AG09319 (cell line): ENCODE results near the gene ST8SIA1.

Experiments
- DNase-seq: peaks from one replicate; pipeline ENCODE4 v3.0.0-alpha.2; 2010; ENCODE audit warnings: low read depth; ENCODE audit errors: extremely low read depth
- TF ChIP-seq, protein P1 (sequence below): IDR thresholded peaks from 2 replicates; pipeline ENCODE4 v1.5.1; 2011; ENCODE audit warnings: low read depth, mild to moderate bottlenecking, inconsistent platforms, low read length, moderate library complexity

Gene ST8SIA1

DNA sequence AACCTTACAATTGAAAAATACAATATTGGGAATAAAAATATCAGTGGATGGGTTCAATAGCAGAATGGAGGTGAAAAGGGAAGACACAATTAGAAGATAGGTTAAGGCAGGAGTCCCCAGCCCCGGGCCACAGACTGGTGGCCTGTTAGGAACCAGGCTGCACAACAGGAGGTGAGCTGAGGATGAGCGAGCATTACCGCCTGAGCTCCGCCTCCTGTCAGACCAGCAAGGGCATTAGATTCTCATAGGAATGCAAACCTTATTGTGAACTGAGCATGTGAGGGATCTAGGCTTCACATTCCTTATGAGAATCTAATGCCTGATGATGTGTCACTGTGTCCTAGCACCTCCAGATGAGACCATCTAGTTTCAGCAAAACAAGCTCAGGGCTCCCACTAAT is 27.3 kb upstream of the ST8SIA1 start:
- TF ChIP-seq, protein P1, sequence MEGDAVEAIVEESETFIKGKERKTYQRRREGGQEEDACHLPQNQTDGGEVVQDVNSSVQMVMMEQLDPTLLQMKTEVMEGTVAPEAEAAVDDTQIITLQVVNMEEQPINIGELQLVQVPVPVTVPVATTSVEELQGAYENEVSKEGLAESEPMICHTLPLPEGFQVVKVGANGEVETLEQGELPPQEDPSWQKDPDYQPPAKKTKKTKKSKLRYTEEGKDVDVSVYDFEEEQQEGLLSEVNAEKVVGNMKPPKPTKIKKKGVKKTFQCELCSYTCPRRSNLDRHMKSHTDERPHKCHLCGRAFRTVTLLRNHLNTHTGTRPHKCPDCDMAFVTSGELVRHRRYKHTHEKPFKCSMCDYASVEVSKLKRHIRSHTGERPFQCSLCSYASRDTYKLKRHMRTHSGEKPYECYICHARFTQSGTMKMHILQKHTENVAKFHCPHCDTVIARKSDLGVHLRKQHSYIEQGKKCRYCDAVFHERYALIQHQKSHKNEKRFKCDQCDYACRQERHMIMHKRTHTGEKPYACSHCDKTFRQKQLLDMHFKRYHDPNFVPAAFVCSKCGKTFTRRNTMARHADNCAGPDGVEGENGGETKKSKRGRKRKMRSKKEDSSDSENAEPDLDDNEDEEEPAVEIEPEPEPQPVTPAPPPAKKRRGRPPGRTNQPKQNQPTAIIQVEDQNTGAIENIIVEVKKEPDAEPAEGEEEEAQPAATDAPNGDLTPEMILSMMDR: no peak
- DNase-seq: no peak

DNA sequence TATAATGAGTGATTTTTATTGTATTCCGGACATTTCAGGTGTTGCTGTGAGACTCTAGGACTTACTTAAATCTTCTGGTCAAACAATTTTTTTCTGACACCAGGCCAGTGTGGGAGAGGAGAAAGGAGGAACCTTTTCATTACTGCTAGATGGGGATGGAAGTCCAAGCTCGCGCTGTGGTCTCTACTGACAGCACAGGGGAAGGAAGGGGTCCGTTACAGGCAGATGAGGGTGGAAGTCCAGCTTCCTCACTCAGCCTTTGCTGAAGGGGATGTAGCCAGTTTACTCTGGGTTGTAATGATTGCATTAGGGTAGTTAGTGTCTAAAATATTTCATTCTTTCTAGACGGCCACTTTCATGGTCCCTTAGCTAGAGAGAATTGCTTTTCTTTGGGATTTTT is 26.3 kb upstream of the ST8SIA1 start:
- no peak for DNase-seq
- TF ChIP-seq, protein P1: no peak

DNA sequence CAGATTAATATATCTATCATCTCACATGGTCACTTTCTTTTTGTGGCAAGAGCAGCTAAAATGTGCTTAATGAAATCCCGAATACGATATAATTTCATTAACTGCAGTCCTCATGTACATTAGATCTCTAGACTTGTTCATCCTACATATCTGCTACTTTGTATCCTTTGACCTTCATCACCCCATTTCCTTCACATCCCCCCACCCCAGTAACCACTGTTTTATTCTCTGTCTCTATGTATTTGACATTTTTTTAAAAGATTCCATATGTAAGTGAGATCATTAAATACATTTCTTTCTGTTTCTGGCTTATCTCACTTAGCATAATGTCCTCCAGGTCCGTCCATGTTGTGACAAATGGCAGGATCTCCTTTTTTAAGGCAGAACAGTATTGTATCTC is 23.0 kb upstream of the ST8SIA1 start:
- no peak for DNase-seq
- TF ChIP-seq, protein P1: no peak

DNA sequence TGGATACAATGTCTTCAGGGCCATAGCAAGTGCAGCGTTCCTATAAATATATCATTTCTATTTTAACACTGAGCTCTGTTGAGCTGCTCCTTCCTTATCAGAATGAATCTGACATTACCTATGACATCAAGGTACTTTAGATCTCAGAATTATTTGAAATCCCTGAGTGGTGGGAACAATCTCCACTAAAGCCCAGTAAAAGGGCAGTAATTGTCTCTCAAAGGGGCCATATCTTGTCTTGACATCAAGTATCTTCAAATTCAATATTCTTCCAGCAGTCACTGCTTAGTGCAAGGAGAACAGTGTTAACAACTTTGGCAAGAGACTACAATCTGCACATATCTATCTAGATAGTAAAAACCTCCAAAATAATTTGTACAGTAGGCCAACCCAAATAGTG is 21.7 kb upstream of the ST8SIA1 start:
- DNase-seq: no peak
- TF ChIP-seq, protein P1: no peak

DNA sequence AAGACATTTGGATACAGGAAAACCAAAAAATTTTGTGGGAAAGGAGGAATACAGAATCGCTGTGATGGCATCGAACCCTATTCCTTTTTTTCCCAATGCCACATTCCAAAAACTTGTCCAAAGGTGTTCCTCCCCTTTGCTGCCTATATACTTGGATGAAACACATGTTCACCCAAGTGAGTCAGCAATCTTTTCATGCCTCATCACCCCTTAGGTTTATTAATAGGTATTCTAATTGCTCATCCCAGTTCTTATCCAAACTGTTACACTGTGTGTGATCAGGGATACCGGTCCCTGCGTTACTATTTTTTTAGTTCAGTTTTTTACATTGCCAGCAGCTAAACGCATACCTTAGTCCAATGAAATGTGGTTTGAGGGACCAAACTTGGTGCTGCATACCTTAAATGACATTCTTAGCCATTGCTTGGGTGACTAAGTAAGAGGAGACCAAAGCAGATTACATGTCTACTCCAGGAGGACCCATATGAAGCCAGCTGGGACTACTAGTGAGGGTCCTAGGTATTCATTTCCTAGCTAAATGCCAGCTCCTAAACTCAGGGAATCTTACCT is 20.6 kb upstream of the ST8SIA1 start:
- TF ChIP-seq, protein P1: no peak
- no peak for DNase-seq

DNA sequence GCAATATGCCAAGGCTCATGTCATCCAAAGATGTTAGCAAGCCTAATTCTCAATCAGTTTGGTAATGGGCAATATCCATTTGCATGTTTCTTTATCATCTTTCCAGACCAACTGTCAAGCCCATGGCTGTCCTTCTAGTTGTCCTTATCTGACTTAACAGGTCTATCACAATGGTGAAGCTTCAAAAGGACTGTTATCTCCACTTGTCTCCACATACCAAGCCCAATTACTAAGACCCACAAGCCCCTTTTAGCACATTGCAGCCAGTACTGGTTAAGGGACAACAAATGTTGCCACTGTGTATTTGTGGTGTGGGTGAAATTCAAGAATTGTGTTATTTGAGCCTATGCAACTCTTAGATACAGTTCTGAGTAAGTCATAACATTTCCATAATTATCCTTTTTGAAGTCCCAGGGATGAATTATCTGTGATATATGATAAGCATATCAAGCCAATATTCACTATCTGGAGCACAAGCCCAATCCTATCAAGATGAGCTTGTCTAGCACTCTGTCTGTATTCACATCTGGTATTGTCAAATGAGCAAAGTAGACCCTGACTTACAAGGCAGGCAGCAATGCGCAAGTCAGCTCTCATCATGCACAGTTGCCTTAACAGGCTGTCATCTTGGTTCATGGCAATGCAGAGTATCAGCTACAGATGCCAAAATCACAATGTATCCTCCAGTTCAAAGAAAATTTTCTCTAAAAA is 19.3 kb upstream of the ST8SIA1 start:
- no peak for DNase-seq
- TF ChIP-seq, protein P1: no peak

DNA sequence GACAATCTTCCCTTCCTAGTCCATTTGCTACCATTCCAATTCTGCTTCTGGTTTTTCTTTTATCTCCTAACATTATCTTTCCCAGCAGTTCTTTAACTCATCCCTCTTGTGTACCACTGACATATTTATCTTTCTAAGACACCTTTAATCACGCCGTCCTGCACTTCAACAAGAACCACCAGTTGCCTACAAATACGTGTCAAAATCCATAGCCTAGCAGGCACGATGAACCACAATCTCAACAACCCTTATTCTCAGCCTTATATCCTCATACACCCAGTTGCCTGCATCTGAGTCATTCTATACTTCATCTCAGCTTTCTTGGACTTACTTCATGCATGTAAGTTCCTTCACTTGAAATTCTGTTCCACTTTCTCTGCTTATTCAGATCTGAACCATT is 16.4 kb upstream of the ST8SIA1 start:
- TF ChIP-seq, protein P1: no peak
- DNase-seq: no peak
